HEK293T (cell line): ENCODE measurements around the gene NCAPD2.

Experiments used
- CTCF ChIA-PET: fragments of 350-600 bp; formaldehyde crosslinking; extraction: SDS; loops from one replicate; lab custom pipeline; 2021; ENCODE audit warnings: antibody characterized with exemption, inconsistent platforms; lab: Yijun Ruan, JAX
- POLR2A ChIA-PET: fragments of 350-600 bp; formaldehyde crosslinking; extraction: SDS; loops from one replicate; lab custom pipeline; 2020; ENCODE audit warnings: antibody characterized with exemption, inconsistent platforms; lab: Yijun Ruan, JAX
- DNase-seq: peaks from one replicate; pipeline ENCODE4 v3.0.0; 2012; ENCODE audit warnings: mixed read lengths; ENCODE audit errors: extremely low spot score
- ARNT ChIP-seq: fragments of 450-650 bp; IDR thresholded peaks from 2 replicates; pipeline ENCODE4 v1.6.1; 2017; ENCODE audit warnings: mild to moderate bottlenecking
- BHLHE40 ChIP-seq: fragments of 450-650 bp; IDR thresholded peaks from 2 replicates; pipeline ENCODE4 v1.6.1; 2016; ENCODE audit warnings: mild to moderate bottlenecking, moderate library complexity, borderline replicate concordance
- CTBP1 ChIP-seq: fragments of 450-650 bp; IDR thresholded peaks from 2 replicates; pipeline ENCODE4 v1.6.1; 2016; ENCODE audit warnings: borderline replicate concordance
- ELF4 ChIP-seq: fragments of 450-650 bp; IDR thresholded peaks from 2 replicates; pipeline ENCODE4 v1.6.1; 2017; ENCODE audit warnings: antibody characterized with exemption
- FOXA1 ChIP-seq: fragments of 450-650 bp; IDR thresholded peaks from 2 replicates; pipeline ENCODE4 v1.6.1; 2016; ENCODE audit warnings: mild to moderate bottlenecking
- FOXK2 ChIP-seq: fragments of 450-650 bp; IDR thresholded peaks from 2 replicates; pipeline ENCODE4 v1.6.1; 2016; ENCODE audit warnings: mild to moderate bottlenecking
- FOXM1 ChIP-seq: fragments of 450-650 bp; IDR thresholded peaks from 2 replicates; pipeline ENCODE4 v1.6.1; 2017; ENCODE audit warnings: mild to moderate bottlenecking, borderline replicate concordance
- HDGF ChIP-seq: fragments of 450-650 bp; IDR thresholded peaks from 2 replicates; pipeline ENCODE4 v1.6.1; 2017; ENCODE audit warnings: antibody characterized with exemption, borderline replicate concordance
- L3MBTL2 ChIP-seq: fragments of 450-650 bp; conservative IDR thresholded peaks from 2 replicates; pipeline ENCODE4 v1.6.1; 2016; ENCODE audit warnings: mild to moderate bottlenecking
- LEF1 ChIP-seq: fragments of 450-650 bp; IDR thresholded peaks from 2 replicates; pipeline ENCODE4 v1.6.1; 2017; ENCODE audit warnings: mild to moderate bottlenecking, borderline replicate concordance
- NFRKB ChIP-seq: fragments of 450-650 bp; IDR thresholded peaks from 2 replicates; pipeline ENCODE4 v1.6.1; 2016; ENCODE audit warnings: mild to moderate bottlenecking, moderate library complexity
- SP1 ChIP-seq: fragments of 450-650 bp; IDR thresholded peaks from 2 replicates; pipeline ENCODE4 v1.6.1; 2017
- SUZ12 ChIP-seq: fragments of 450-650 bp; IDR thresholded peaks from 2 replicates; pipeline ENCODE4 v1.6.1; 2016; ENCODE audit warnings: mild to moderate bottlenecking
- TARDBP ChIP-seq: fragments of 450-650 bp; IDR thresholded peaks from 2 replicates; pipeline ENCODE4 v1.6.1; 2016
- ZNF384 ChIP-seq: fragments of 450-650 bp; IDR thresholded peaks from 2 replicates; pipeline ENCODE4 v1.6.1; 2016
- TF ChIP-seq, protein P1 (sequence below): fragments of 450-650 bp; IDR thresholded peaks from 2 replicates; pipeline ENCODE4 v1.6.1; 2016

Gene NCAPD2

DNA sequence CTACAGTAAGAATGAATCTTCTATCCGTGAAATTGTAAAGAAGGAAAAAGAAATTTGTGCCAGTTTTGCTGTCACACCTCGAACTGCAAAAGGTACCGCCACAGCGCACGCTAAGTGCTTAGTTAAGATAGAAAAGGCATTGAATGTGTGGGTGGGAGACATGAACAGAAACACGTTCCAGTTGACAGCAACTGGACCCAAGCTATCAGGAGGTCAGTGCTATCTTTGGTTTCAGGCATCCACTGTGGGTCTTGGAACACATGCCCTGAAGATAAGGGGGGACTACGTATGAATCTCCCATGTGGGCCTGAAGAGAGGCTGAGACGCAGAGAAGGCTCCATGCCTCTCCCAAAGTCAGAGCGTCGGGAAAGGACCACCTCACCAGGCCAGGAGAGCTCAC lies 52.1 kb downstream of the NCAPD2 start:
- TF ChIP-seq SP1 = no peak
- no peak for TF ChIP-seq ARNT
- no peak for TF ChIP-seq CTBP1
- TF ChIP-seq ZNF384 = no peak
- no peak for TF ChIP-seq BHLHE40
- TF ChIP-seq FOXM1 = no peak
- TF ChIP-seq, protein P1, sequence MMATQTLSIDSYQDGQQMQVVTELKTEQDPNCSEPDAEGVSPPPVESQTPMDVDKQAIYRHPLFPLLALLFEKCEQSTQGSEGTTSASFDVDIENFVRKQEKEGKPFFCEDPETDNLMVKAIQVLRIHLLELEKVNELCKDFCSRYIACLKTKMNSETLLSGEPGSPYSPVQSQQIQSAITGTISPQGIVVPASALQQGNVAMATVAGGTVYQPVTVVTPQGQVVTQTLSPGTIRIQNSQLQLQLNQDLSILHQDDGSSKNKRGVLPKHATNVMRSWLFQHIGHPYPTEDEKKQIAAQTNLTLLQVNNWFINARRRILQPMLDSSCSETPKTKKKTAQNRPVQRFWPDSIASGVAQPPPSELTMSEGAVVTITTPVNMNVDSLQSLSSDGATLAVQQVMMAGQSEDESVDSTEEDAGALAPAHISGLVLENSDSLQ = no peak
- no peak for TF ChIP-seq TARDBP
- TF ChIP-seq FOXK2 = no peak
- no peak for TF ChIP-seq SUZ12
- TF ChIP-seq ELF4 = no peak
- no peak for TF ChIP-seq LEF1
- TF ChIP-seq L3MBTL2 = no peak
- POLR2A ChIA-PET = interaction anchor here (0.9 to 1.2 kb wide), 3 partner anchors 7 to 21 kb away, joined by 3 to 6 read pairs (median 3); partner anchors contain the start of gene GAPDH
- no peak for DNase-seq
- CTCF ChIA-PET = interaction anchor here (0.8 to 1.4 kb wide), 2 partner anchors 8 to 12 kb away, joined by 4 to 6 read pairs; no protein-coding TSS in a partner anchor

DNA sequence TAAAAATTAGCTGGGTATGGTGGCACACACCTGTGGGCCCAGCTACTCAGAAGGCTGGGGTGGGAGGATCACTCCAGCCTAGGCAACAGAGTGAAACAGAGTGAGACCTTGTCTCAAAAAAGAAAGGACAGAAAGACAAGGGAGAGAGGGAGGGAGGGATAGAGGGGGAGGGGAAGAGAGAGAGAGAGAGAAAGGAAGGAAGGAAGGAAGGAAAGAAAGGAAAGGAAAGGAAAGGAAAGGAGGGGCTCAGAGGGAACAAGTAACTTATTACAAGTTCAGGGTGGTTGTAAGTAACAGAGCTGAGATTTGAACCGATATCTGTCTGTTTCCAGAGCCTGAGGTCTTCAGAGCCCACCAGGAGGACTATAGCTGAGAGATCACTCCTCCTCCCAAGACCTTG lies 53.7 kb downstream of the NCAPD2 start:
- POLR2A ChIA-PET = interaction anchor here (1.2 kb wide), 1 partner anchor 21 kb away, joined by 5 read pairs; the partner anchor contains the start of gene NOP2
- CTCF ChIA-PET = no interaction called here
- DNase-seq = no peak
- TF ChIP-seq, protein P1 = no peak
- no peak for TF ChIP-seq FOXM1

DNA sequence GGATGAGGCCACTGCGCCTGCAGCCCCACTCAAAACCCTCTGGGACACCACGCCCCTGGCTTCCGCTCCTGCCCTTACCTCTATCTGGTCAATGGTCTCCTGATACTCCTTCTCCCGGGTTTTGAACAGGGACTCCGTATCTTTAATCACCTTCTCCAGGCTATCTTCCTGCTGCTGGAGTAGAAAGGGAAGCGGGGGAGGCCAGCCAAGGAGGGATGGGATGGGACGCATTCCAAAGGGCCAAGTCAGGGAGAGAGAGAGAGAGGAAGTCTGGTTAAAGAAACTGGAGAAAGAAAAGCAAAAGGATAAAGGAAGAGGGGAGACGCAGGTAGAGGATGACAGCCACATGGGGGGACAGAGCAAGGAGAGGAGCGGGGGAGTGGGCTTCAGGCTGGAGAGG lies 54.1 kb downstream of the NCAPD2 start:
- TF ChIP-seq CTBP1 = no peak
- CTCF ChIA-PET = no interaction called here
- POLR2A ChIA-PET = interaction anchor here (9.8 kb wide), 1 partner anchor 13 kb away, joined by 77 read pairs; the partner anchor contains the start of gene GAPDH
- DNase-seq = no peak

DNA sequence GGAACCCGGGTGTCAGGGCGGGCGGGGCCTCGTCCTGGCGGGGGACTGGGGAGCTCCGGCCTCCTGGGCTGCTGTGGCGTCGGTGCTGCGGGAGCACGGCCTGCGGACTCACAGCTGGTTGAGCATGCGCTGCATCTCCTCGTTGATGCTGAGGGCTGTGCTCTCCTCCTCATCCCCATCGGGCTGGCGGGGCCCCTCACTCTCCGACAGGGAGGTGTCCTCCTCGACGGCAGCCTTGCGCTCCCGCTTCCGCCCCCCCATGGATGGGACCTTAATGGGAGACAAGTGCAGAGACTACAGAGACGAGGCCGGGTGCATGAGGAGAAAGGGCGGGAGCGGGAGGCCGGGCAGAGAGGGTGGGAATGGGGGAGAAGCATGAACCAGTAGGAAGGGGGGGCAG lies 54.7 kb downstream of the NCAPD2 start:
- ChIA-PET CTCF (interaction anchor here (6.9 kb wide), 1 partner anchor 10 kb away, joined by 72 read pairs; no protein-coding TSS in a partner anchor), POLR2A (interaction anchor here (9.8 kb wide), 1 partner anchor 13 kb away, joined by 77 read pairs; the partner anchor contains the start of gene GAPDH)
- DNase-seq = no peak
- no peak for TF ChIP-seq CTBP1
- TF ChIP-seq ARNT = no peak
- no peak for TF ChIP-seq NFRKB

DNA sequence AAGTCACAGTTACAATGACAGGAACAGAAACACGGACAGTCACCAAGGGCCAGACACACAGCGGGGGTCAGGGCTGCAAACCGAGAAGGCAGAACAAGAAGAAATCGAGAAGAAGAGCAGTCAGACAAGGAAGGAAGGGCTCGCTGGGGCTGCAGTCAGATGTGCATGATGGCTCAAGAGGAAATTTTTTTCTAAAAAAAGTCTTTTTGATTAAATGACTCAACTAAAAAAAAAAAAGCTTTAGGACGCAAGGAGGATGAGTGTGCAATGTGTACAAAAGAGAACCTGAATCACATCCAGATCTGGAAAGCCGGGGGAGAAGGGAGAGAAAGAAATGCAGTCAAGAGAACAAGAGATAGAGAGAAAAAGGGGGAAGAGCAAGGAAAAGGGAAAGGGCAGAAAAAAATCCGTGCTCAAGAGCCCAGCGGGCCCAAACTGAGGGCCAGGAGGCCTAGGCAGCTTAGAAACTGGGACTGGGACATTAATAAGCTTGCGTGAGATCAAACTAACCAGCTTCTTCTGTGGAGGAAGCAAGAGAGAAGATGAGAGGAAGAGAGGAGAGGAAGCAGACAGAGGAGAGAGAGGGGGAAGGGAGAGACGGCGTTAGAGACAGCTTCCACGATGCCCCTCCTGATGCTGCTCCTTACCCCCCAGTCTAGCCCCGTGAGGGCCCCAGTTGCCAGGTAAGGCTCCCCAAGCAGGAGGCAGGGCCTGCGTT lies 55.2 kb downstream of the NCAPD2 start:
- POLR2A ChIA-PET = interaction anchor here (1.6 to 9.8 kb wide), 3 partner anchors 10 to 56 kb away, joined by 4 to 77 read pairs (median 42); partner anchors contain the start of genes GAPDH and MRPL51
- TF ChIP-seq NFRKB (no peak), HDGF (no peak), ARNT (no peak), LEF1 (no peak), ELF4 (no peak), SUZ12 (no peak), FOXA1 (no peak), CTBP1 (no peak), FOXM1 (no peak), L3MBTL2 (no peak)
- TF ChIP-seq, protein P1 = no peak
- no peak for DNase-seq
- CTCF ChIA-PET = interaction anchor here (6.9 kb wide), 1 partner anchor 10 kb away, joined by 72 read pairs; no protein-coding TSS in a partner anchor

DNA sequence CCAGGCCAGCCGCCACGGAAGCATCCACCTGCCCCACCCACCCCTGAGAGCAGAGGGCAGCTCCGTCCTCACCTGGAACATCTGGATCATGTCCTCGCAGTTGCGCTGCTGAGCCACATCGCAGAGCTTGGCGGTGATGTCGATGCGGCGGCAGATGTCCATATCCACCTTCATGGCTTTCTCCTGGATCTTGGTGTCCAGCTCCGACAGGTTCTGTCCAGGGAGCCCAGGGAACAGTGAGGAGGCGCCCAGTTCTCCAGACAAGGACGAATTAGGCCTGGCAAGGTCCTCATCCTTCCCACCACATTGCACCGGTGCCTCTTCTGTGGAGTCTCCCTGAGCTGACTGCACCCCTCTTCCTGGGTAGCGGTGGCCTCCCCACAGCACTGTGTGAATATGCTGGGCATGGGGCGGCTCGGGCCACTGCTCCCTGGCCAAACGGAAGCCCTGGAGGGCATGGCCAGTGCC lies 55.8 kb downstream of the NCAPD2 start:
- ChIA-PET POLR2A (interaction anchor here (1.6 to 9.8 kb wide), 3 partner anchors 11 to 57 kb away, joined by 4 to 77 read pairs (median 42); partner anchors contain the start of genes GAPDH and MRPL51), CTCF (interaction anchor here (6.9 kb wide), 1 partner anchor 11 kb away, joined by 72 read pairs; no protein-coding TSS in a partner anchor)
- DNase-seq = no peak
- TF ChIP-seq FOXK2 (no peak), ZNF384 (no peak), HDGF (no peak), SUZ12 (no peak), NFRKB (no peak), FOXA1 (no peak), FOXM1 (no peak), L3MBTL2 (no peak), ARNT (no peak), SP1 (no peak), TARDBP (no peak), BHLHE40 (no peak), ELF4 (no peak)
- TF ChIP-seq, protein P1 = no peak
